Fibroblast of the aortic adventitia (primary cell): ENCODE results near the gene ZNF670. TPM values are rescaled to one million over a fixed set of nuclear protein-coding genes. Genes with fewer than 3 reads are reported as not detected.

ENCODE experiments used
- DNase-seq: peaks from one replicate; pipeline ENCODE4 v3.0.0-alpha.2; 2010; ENCODE audit warnings: low read depth
- H3K4me3 ChIP-seq: 2 replicates; pipeline ENCODE4 v1.5.1; 2011; ENCODE audit warnings: low read depth, mild to moderate bottlenecking, control low read depth, low read length, moderate library complexity
- CTCF ChIP-seq: IDR thresholded peaks from 2 replicates; pipeline ENCODE4 v1.5.1; 2011; ENCODE audit warnings: mild to moderate bottlenecking, low read length, control low read depth, inconsistent platforms; ENCODE audit not compliant: insufficient read depth
- total RNA-seq: library from RNA; depleted of rRNA; stranded (reverse); fragments of >200 nt; gene quantifications from 2 replicates; pipeline ENCODE4 v1.2.3, GENCODE V29; 2012; ENCODE audit warnings: low replicate concordance

Gene ZNF670
- total RNA-seq, 1 donor, result 3.6 TPM

GRCh38 chr1:247115545-247115944 lies 36.9 kb upstream of the ZNF670 start:
- TF ChIP-seq CTCF, result no peak
- no peak overlapping the region for H3K4me3 ChIP-seq
- no peak for DNase-seq

DNA sequence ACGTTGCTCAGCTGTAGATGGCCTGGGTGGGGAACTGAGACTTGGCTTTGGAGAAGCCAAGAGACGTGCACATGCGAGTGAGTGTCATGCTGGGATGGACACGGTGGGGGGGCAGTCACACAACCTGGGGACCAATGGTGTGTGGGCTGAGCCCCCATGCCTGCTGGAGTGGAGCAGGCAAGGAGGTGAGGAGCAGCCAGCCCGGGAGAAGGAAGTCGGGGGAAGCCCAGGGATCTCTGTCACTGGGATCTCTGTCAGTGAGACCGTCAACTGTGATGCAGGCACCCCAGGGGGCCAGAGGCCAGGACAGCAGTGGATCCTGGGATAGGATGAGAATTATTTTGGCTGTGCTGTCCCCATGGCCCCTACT lies 36.5 kb upstream of the ZNF670 start:
- no peak for TF ChIP-seq CTCF
- DNase-seq, result no peak
- no peak overlapping the region for H3K4me3 ChIP-seq

GRCh38 chr1:247114351-247115140 lies 35.9 kb upstream of the ZNF670 start:
- no peak for DNase-seq
- H3K4me3 ChIP-seq, result no peak overlapping the region
- TF ChIP-seq CTCF, result no peak

DNA sequence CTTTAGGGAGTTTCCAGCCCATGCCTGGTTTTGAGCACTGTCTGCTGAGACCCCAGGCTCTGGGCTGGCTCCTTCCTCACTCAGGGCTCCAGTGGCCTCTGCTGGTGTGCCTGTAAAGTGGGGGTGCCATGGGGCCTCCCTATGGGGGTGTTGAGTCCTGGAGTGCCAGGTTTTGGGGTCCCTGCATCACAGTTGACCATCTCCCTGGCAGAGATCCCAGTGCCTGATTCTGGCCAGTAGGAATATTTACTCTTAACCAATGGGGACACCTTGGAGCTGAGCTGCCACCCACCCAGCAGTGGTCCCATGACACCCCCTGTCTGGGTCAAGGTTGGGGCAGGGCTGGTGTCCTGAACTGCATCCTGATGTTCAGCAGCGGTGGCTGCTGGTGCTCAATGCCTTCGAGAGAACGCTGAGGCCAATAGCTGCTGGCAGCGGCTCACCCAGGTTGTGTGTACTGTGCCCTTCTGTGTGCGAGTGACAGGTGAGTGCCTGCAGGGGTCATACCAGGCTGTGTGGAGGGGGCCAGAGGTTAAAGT lies 35.2 kb upstream of the ZNF670 start:
- no peak overlapping the region for H3K4me3 ChIP-seq
- no peak for TF ChIP-seq CTCF
- DNase-seq, result no peak

GRCh38 chr1:247113094-247113497 lies 34.5 kb upstream of the ZNF670 start:
- no peak overlapping the region for H3K4me3 ChIP-seq
- TF ChIP-seq CTCF, result no peak
- peak; percentile 10 for DNase-seq

DNA sequence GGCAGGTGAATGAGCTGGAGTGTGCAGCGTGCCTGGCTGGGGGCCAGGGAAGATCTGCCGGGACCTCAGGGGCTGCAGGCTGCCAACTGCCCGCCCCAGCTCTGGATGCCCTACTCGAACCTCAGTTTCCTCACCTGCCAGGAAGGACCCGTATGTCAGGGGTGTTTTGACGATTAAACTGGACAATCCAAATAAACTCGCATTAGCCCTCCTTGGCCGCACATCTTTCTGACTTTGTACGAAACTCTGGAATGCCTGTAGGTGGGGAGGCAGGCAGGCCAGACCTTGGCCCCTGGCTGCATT lies 33.8 kb upstream of the ZNF670 start:
- DNase-seq, result no peak
- no peak for TF ChIP-seq CTCF
- no peak overlapping the region for H3K4me3 ChIP-seq
